Measurements from ENCODE around the gene POLL.

The POLL gene

GRCh38 chr10:101578803-101579515, 9.1 kb downstream of the POLL start:
- no peaks in the 10 kb centered on the region; a peak in 1 of 20 replicates for H3K4me1 ChIP-seq
- peaks cover 0 to 56% (median 5%) of the 10 kb centered on the region in 11 experiments; a peak in 7 of 22 replicates for H3K36me3 ChIP-seq
- no peak overlapping the region for H3K27ac ChIP-seq
- H3K4me2 ChIP-seq, result no peak overlapping the region
- H3K27me3 ChIP-seq, result no peaks in the 10 kb centered on the region
- H4K20me1 ChIP-seq, result peaks cover 0 to 17% (median 0%) of the 10 kb centered on the region in 11 experiments; a peak in 3 of 22 replicates
- no peak overlapping the region for H3K9ac ChIP-seq
- H3K9me3 ChIP-seq (replicated peaks in 1 of 11), result no peaks in the 10 kb centered on the region
- no peak overlapping the region for H3K4me3 ChIP-seq
- no peak for TF ChIP-seq Cebpa-rat (IDR thresholded peaks at IDR 0.05)

GRCh38 chr10:101578192-101578591, 9.9 kb downstream of the POLL start:
- Histone ChIP-seq H3K36me3 (peaks cover 0 to 49% (median 4%) of the 10 kb centered on the region in 11 experiments; a peak in 7 of 22 replicates), H3K27me3 (no peaks in the 10 kb centered on the region), H3K4me2 (no peak overlapping the region), H4K20me1 (peaks cover 0 to 17% (median 0%) of the 10 kb centered on the region in 11 experiments; a peak in 3 of 22 replicates), H3K4me3 (no peak overlapping the region), H3K9me3 (replicated peaks in 1 of 11) (peaks cover 0 to 2% (median 0%) of the 10 kb centered on the region in 11 experiments; a peak in 3 of 22 replicates), H3K9ac (no peak overlapping the region), H3K27ac (no peak overlapping the region), H3K4me1 (no peaks in the 10 kb centered on the region; a peak in 1 of 20 replicates)
- no peak for TF ChIP-seq Cebpa-rat (IDR thresholded peaks at IDR 0.05)

- Histone ChIP-seq H3K27me3 (no peaks in the 10 kb centered on the region), H3K9me3 (replicated peaks in 1 of 11) (peaks cover 0 to 10% (median 4%) of the 10 kb centered on the region in 11 experiments; a peak in 7 of 22 replicates), H3K9ac (no peak overlapping the region), H4K20me1 (peaks cover 0 to 17% (median 0%) of the 10 kb centered on the region in 11 experiments; a peak in 3 of 22 replicates), H3K4me2 (no peak overlapping the region), H3K36me3 (peaks cover 0 to 40% (median 0%) of the 10 kb centered on the region in 11 experiments; a peak in 5 of 22 replicates), H3K4me1 (no peaks in the 10 kb centered on the region; a peak in 1 of 20 replicates), H3K4me3 (no peak overlapping the region), H3K27ac (no peak overlapping the region)
- TF ChIP-seq Cebpa-rat (IDR thresholded peaks at IDR 0.05), result no peak
Observed at GRCh38 chr10:101577121-101577871, 10.8 kb downstream of the POLL start.

GRCh38 chr10:101576211-101576863, 11.7 kb downstream of the POLL start:
- TF ChIP-seq Cebpa-rat (IDR thresholded peaks at IDR 0.05), result no peak
- Histone ChIP-seq H3K9me3 (replicated peaks in 1 of 11) (peaks cover 0 to 10% (median 4%) of the 10 kb centered on the region in 11 experiments; a peak in 7 of 22 replicates), H4K20me1 (peaks cover 0 to 17% (median 0%) of the 10 kb centered on the region in 11 experiments; a peak in 3 of 22 replicates), H3K27ac (no peak overlapping the region), H3K4me3 (no peak overlapping the region), H3K9ac (no peak overlapping the region), H3K36me3 (peaks cover 0 to 32% (median 0%) of the 10 kb centered on the region in 11 experiments; a peak in 5 of 22 replicates), H3K27me3 (no peaks in the 10 kb centered on the region), H3K4me2 (no peak overlapping the region), H3K4me1 (peaks cover 0 to under 1% (median 0%) of the 10 kb centered on the region in 10 experiments; a peak in 5 of 20 replicates)

- no peak overlapping the region for H3K4me2 ChIP-seq
- H3K36me3 ChIP-seq, result peaks cover 0 to 25% (median 0%) of the 10 kb centered on the region in 11 experiments; a peak in 5 of 22 replicates
- H3K9ac ChIP-seq, result no peak overlapping the region
- peaks cover 0 to 17% (median 0%) of the 10 kb centered on the region in 11 experiments; a peak in 3 of 22 replicates for H4K20me1 ChIP-seq
- H3K4me1 ChIP-seq, result peaks cover 5 to 7% (median 6%) of the 10 kb centered on the region in 10 experiments
- TF ChIP-seq Cebpa-rat (IDR thresholded peaks at IDR 0.05), result no peak
- H3K4me3 ChIP-seq, result no peak overlapping the region
- peaks cover 0 to 10% (median 4%) of the 10 kb centered on the region in 11 experiments; a peak in 7 of 22 replicates for H3K9me3 ChIP-seq (replicated peaks in 1 of 11)
- no peak overlapping the region for H3K27ac ChIP-seq
- no peaks in the 10 kb centered on the region for H3K27me3 ChIP-seq
Observed at GRCh38 chr10:101575580-101576210, 12.4 kb downstream of the POLL start.

- Histone ChIP-seq H3K36me3 (peaks cover 0 to 19% (median 0%) of the 10 kb centered on the region in 11 experiments; a peak in 5 of 22 replicates), H4K20me1 (peaks cover 0 to 17% (median 0%) of the 10 kb centered on the region in 11 experiments; a peak in 3 of 22 replicates), H3K4me2 (no peak overlapping the region), H3K9ac (no peak overlapping the region), H3K4me1 (peaks cover 8 to 10% (median 10%) of the 10 kb centered on the region in 10 experiments), H3K9me3 (replicated peaks in 1 of 11) (peaks cover 0 to 10% (median 4%) of the 10 kb centered on the region in 11 experiments; a peak in 7 of 22 replicates), H3K4me3 (no peak overlapping the region), H3K27ac (no peak overlapping the region), H3K27me3 (no peaks in the 10 kb centered on the region; a peak in 3 of 22 replicates)
- TF ChIP-seq Cebpa-rat (IDR thresholded peaks at IDR 0.05), result no peak
Observed at GRCh38 chr10:101575091-101575490, 13.0 kb downstream of the POLL start.

GRCh38 chr10:101573885-101574753, 13.9 kb downstream of the POLL start:
- no peak overlapping the region for H3K9ac ChIP-seq
- H3K9me3 ChIP-seq (replicated peaks in 1 of 11), result peaks cover 0 to 10% (median 4%) of the 10 kb centered on the region in 11 experiments; a peak in 7 of 22 replicates
- no peak overlapping the region for H3K27ac ChIP-seq
- no peak for TF ChIP-seq Cebpa-rat (IDR thresholded peaks at IDR 0.05)
- H3K27me3 ChIP-seq, result peaks cover 8 to 10% (median 9%) of the 10 kb centered on the region in 11 experiments; a peak in 21 of 22 replicates
- no peak overlapping the region for H3K4me2 ChIP-seq
- H4K20me1 ChIP-seq, result peaks cover 0 to 15% (median 0%) of the 10 kb centered on the region in 11 experiments; a peak in 2 of 22 replicates
- no peak overlapping the region for H3K4me3 ChIP-seq
- peaks cover 8 to 17% (median 13%) of the 10 kb centered on the region in 10 experiments for H3K4me1 ChIP-seq
- H3K36me3 ChIP-seq, result peaks cover 0 to 10% (median 0%) of the 10 kb centered on the region in 11 experiments; a peak in 3 of 22 replicates
